Hepatocyte (in vitro differentiated cells): ENCODE results near the gene PEX7.

Experiments
- EZH2phosphoT487 ChIP-seq: fragments of 200-600 bp; sonication (generic); IDR thresholded peaks from one replicate; pipeline ENCODE4 v1.6.1; 2018; ENCODE audit warnings: antibody characterized with exemption, mild to moderate bottlenecking, low read depth, moderate library complexity; ENCODE audit not compliant: unreplicated experiment, severe bottlenecking
- TF ChIP-seq, protein P1 (sequence below): fragments of 200-600 bp; sonication (generic); IDR thresholded peaks from 2 replicates; pipeline ENCODE4 v1.5.1; 2016; ENCODE audit warnings: antibody characterized with exemption, mild to moderate bottlenecking; ENCODE audit not compliant: poor library complexity

DNA sequence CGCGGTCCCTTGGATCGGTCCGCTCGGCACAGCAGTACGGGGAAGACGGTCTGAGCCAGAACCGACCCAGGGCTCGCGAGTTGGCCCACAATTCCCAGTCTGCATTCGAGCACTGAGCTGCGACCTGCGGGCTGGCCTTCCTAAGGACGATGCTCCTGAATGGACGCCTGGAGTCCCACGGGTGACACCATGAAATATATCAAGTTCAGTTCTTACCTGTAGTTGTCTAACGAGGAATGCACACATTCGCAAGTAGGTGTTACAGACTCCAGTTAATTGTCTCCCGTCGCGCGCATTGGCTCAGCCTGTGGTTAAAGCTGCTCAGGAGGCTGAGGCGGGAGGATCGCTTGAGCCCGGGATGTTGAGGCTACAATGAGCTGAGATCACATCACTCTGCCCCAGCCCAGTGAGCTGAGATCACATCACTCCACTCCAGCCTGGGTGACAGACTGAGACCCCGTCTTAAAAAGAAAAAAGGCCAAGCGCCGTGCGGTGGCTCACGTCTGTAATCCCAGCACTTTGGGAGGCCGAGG, 802 bp downstream of the PEX7 start:
- TF ChIP-seq, protein P1, sequence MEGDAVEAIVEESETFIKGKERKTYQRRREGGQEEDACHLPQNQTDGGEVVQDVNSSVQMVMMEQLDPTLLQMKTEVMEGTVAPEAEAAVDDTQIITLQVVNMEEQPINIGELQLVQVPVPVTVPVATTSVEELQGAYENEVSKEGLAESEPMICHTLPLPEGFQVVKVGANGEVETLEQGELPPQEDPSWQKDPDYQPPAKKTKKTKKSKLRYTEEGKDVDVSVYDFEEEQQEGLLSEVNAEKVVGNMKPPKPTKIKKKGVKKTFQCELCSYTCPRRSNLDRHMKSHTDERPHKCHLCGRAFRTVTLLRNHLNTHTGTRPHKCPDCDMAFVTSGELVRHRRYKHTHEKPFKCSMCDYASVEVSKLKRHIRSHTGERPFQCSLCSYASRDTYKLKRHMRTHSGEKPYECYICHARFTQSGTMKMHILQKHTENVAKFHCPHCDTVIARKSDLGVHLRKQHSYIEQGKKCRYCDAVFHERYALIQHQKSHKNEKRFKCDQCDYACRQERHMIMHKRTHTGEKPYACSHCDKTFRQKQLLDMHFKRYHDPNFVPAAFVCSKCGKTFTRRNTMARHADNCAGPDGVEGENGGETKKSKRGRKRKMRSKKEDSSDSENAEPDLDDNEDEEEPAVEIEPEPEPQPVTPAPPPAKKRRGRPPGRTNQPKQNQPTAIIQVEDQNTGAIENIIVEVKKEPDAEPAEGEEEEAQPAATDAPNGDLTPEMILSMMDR: no peak
- no peak for TF ChIP-seq EZH2phosphoT487
